GM19438 (cell line): Measurements from ENCODE around the gene SCRN2.
A peak's percentile ranks its signal among the peaks of the same experiment; 100 is the strongest.

Experiments
- ATAC-seq: cut with Tn5 transposase; IDR thresholded peaks from one replicate; pipeline ENCODE4 v1.9.1; 2021; ENCODE audit warnings: low read depth; ENCODE audit not compliant: unreplicated experiment

The SCRN2 gene

DNA sequence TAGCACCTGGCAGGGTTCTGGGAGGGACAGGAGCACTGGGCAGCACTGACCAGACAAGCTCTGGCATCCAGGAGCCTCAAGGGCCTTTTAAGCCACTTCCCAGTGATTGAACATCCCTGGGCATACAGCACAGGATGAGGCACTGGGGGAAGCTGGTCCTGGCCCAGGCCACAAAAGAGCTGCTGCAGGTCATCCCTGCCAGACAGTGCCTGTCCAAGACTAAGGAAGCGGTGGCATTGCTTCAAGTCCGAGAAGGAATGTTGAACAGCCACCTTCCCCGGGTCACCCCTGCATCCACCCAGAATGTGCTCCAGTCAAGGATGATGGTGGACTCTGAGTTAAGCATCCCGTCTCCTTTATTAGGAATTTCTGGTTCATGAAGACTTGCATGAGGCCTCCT, 18.3 kb downstream of the SCRN2 start:
- no peak for ATAC-seq

DNA sequence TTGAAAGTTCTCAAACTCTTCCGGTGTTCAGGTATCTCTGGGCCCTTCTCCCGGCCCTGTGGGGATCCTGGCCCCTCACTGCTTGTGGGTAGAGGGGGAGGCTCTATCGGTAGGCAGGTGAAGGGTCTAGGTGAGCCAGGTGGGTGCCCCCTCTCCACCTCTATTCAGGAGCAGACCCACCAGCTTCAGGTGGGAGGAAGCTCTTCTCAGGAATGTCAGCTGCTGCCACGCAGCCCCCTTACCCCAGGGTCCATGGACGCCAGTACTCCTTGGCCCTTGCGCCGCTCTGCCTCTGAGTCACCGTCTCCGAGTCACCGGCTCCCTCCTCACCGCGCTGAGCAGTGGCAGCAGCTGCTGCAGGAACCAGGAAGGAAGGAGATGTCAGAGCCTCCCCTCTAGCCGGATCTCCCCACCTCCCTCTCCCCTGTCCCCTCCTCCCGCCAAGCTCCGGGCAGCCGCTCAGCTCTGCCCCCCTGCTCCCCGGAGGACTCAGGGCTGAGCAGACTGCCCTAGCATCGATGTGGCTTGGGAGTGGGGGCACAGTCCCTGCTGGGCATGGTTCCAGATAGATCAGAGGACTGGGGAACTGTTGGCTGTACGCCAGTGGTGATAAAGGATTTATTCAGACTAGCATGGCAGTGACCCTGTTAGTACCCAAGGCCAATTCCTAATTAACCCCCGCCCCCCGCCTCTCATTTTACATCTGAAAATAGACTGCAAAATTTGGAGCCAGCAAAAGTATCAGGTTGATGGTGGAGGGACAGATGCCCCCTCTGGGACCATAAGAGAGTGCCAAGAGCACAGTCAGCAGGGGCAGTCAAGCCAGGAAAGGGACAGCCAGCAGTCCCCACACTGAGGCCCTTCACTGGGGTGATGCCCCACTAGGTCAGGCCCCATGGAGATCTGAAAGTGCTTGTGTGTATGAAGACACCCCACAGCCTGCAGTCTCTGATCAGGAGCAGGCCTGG, 19.4 kb downstream of the SCRN2 start, which contains the start of gene OSBPL7:
Gene OSBPL7 (minus strand): TSS at position 371 of the 968 bp plus-strand sequence. CDS start 1,516 bp downstream, outside the sequence.
- ATAC-seq, result peak; percentile 85

DNA sequence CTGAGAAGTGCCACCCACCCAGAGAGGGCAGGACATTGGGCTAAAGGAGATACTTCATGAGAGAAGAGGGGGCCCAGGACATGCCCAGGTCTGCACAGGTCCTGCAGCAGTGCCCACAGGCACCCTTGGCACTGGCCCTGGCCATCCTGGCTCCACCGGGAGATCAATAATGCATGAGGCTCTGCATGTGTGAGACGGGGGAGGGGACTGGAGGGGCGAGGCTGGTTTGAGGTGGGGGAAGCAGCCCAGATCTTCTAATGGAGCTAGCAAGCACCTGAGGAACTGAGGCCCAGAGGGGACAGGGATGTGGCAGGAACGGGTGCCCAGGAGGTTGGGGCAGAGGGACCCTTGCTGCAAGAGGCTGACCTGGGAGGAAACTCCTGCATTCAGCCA, 20.0 kb downstream of the SCRN2 start:
- ATAC-seq, result no peak

DNA sequence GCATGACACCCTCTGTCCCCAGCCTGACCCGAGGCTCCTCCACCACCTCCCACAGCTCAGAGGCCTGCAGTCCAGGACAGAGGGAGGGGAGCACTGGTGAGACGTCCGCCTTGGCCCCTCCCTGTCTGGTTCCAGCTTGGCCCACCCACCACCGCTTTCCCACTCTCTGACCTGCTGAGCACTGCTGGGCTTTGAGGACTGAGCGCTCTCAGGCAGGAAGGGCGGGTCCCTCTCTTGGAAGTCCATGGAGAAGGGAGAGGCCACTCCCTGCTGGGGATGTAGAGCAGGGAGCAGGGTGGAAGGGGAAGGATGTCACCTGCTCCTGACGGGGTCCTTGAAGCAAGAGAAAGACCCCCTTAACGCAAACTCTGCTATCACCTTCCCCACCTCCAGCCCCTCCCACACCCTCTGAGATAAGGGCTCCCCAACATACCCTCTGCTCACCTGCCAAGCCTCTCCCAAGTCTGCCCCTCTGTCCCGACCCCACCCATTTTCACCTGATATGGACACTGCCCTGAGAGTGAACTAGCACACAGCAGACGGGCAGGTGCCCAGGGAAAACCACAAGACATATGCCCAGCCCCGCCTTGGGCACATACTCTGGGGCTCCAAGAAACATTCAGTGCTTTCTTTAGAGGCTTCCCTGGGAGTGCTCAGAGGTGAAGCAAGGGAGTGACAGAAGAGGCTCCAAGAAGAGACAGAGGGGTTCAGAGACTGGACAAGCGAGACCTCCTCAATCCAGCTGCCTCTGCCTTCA, 20.9 kb downstream of the SCRN2 start:
- ATAC-seq, result no peak

DNA sequence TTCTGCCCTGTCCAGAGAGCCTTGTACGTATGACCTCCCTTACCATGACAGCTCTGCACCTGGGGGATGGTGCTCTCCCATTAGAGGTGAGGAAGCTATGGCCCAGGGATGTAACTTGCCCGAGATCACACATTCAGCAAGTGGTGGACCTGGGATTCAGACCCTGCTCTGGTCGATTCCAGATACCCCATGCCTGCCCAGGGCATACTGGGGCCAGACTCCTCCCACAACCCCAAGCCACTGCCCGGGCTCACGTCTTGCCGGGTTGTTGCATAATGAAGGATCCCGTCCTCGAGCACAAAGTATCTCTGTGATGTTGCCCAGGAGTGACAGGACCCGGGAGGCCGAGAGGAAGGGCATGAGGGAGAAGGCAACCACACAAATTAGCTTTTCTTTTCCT, 21.6 kb downstream of the SCRN2 start:
- no peak for ATAC-seq

DNA sequence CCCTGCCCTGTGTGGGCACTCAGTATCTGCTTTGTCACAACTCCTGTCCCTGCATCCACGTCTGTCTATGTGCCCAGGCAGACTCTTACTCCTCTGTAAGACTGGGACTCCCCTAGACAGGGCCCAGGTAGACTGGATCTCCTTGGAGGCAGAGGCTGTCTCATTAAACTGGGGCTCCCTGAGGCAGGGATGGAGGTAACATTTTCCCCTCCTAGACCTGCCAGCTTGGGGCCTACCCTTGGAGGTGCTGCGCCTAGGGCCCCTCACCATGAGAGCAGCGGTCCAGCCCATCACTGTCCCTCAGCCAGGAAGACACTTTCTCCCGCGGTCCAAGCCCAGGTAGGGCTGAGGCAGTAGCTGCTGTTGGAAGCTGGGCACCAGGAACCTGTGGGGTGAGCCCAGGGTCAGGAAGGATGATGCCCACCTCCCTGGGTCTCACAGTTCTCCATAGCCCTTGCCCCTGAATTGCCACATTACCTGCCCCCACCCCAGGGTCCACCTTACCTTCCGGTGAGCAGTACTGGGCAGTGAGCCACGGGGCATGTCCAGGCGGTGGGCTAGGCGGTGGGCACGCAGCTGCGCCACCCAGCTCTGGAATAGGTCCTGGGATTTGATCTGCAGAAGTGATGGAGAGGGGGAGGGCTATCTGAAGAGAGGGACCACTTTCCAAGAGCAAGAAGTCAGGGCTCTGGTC, 22.9 kb downstream of the SCRN2 start:
- no peak for ATAC-seq

DNA sequence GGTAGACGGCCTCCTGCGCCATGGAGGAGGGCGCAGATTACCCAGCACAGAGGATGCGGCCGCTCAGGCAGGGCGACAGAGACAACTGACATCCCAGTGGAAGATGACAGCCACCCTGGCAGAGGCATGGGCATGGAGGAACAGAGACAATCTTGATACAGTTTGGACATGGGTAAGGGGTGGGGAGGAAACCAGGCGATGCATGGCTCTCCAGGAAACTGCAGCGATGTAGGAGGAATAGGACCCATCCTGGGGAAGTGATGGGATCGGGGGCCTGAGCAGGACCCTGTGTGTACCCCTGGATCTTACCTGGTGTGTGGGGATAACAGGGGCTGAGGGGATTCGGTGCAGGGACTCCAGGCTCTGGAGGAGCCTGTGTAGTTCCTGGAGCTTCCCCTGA, 24.1 kb downstream of the SCRN2 start:
- no peak for ATAC-seq

DNA sequence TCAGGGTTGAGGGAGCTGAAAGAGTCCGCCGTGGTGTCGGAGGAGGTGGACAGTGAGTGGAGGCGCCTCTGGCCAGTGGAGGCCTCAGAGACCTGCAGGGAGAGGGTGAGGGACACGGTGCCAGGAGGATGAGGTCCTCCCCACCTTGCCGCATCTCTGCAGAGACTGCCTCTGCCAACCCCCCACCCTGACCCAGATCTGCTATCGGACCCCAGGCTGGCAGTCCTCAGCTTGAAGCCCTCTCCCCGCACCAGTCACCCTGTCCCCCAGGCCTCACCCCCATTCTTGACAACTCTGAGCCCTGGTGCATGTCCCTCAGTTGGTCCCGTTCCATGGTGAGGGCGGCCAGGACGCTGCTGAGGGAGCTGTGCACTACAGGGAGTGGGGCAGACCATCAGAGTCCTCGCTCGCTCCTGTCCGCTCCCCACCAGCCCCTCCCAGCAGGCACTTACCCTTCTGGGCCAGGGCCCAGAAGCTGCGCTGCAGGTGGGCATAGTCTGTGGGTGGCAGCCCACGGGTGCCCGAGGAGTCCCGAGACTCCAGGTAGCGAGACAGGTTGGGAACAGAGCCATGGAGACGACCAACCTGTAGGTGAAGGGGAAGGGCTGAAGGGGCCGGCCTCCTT, 24.9 kb downstream of the SCRN2 start:
- ATAC-seq, result no peak

DNA sequence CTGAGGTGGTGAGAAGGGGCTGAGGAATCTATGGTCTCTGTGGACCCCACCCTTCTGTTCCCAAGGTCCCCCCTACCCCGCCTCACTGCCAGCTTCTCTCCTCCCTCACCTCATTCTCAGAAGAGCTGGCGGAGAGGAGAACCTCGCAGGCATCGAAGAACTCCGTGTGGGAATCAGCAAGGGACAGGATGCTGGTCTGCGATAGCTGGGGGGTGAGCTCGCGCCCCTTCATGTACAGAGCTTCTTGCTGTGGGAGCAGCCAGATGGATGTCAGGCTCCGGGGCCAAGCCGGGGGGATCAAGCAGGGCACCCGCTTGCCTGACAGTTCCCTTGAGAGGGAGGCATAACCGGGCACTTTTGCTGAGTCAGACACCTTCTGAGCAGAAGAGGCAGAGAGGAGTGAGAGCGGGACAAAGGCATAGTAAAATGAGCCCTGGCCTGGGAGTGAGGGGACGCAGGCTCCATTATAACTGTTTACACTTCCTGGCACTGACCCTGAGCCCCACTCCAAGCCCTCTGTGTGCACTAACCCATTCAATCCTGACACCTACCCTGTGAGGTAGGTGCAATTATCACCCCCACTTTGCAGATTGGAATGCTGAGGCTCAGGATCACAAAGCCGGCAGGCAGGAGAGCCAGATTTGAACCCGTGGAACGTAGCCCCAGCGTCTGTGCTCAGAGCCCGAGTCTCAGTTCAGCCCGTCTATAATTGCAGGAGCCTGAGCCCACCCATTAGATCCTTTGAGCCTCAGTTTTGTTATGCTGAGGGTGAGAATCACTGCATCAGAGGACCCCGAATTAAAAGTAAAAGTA, 25.8 kb downstream of the SCRN2 start:
- no peak for ATAC-seq

DNA sequence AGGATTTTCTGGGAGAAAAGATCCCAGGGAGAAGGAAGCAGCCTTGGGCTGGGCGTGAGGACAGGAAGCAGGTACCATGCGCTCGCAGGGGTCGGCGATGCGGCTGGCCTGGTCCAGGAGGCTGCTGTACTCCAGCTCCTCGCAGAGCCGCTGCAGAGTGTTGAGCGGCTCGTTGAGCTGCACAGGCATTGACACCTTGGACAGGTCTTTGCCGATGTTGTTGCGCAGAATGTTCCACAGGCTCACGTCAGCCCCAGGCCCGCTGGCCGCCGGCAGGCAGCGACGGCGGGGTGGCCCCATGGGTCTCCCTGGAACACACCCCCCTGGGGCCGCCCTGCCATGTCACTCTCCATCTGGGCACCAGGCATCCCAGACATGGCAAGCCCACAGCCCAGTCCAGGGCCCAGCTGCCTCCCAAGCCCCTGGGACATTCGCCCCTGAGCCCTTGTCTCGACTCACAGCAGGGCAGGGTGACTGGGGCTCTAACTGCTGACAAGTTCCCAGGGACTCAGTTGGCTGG, 27.5 kb downstream of the SCRN2 start:
- no peak for ATAC-seq

DNA sequence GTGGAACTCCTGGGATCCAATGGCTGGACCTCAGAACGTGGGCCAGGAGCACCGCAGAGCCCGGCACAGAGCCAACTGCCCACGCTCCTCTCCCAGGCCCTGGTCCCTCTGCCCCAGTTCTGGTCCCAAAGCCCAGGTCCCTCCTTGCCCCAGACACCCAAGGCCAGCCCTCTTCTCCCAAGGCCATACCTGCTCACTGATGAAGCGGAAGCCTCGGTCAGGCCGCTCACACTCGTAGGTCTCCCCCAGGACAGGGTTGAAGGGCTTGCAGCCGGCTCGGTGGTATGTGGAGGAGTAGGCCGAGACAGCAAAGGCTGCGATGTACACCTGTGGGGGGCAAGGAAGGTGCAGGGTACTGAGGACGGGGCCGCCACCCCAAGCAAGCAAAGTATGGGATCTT, 28.0 kb downstream of the SCRN2 start:
- ATAC-seq, result no peak

DNA sequence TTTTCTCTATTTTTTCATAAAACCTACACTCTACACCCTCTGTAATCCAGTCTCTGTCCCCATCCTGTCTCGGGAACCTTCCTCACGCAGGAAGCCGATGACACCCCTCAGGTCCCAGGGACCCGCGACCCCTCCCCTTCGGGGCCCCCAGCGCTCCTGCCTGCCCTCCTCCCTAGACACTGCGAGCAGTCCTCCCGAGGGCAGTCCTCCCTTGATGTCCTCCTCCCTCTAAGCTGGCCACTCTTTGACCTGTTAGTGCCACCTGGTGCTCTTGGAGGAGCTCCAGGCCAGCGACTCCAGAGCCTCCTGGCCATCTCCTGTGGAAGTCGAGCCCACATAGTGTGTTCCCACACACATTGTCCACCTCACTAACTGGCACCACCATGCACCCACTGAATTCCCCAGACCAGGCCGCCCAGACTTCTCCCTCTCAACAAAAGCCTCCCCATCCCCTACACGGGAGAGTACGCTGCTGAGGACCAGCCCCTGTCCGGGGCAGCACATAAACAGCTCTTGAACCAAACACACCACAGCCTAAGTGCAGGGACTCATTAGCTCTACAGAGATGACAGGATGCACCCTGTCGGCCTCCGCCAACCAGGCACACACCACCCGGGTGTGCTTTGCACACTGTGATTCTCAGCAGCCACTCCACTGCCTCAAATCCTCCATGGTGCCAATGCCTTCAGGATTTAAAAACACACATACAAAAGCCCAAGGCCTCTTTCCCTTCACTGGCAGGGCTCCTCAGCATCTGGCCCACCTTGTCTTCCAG, 28.7 kb downstream of the SCRN2 start:
- ATAC-seq, result no peak

DNA sequence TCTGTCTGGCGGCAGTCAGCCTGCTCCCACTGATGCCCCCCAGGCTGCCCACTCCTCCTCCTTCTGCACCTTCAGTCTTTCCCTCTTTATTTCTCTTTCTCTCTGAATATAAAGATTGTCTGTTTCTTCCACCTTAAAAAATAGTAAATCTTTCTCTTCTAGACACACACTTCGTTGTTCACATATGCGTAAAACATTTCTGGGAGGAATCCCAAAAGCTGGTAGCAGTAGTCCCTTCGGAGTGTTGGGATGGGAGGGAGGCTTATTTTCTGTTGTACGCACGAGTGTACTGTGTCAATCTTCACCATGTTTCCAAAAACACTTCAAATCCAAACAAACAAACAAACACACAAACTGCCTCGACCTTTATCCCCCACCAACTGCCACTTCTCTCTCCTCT, 29.4 kb downstream of the SCRN2 start:
- no peak for ATAC-seq

DNA sequence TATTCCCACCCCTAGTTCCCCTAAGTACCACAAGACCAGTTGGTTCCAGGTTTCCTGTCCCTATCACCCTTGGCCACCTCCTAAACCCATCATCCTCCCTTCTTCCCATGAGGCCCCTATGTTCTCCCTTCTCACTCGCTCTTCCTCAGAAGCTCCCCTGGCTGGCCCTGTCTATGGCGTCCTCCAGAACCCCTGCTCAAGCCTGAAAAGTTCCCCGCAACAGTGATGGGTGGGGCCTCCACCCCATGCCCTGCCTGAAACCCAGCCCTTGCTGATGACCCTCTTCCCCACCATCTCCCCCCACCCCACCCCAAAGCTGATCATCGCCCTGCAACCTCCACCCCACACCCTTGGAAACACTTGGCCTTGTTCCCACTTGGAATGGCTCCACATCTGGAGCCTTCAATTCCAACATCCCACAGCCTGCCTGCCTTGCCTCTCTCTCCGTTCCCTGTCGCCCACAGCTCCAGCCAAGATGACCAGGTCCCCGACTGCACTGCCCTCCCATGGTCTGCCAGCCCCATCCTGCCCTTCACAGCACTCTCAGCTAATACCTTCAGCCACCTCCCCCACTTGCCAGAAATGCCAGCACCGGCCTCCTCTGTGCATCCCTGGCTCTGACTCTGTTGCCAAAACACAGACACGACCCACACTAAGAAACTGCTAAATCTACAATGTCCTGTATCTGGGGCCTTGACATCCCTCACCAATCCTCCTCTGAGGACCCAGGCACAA, 30.0 kb downstream of the SCRN2 start:
- no peak for ATAC-seq

DNA sequence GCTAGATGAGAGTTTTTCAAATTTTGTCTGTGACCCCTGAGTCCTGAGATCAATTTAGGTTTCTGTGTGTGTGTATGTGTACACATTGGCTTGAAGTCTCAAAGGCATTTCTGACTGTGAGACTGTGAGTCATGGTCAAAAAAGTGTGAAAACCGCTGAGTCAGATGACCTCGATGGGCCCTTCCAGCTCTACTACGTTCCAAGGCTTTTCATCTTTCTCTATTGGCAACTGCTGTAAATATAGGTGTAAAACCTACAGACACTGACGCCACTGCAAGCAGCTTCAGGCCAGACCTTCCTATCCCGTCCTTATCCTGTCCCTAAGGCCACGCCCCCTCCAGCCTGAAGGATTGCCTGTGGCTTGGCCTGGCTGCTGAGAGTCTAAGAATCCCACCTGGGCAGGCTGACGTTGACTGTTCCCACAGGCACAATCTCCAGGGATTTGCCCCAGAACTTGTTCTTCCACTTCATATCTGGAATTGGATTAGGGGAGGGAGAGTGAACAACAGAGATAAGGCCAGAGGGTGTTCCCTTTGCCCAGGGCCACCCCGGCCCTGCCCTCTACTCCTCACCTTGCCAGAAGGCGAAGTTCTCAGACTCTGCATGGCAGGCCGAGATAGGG, 30.8 kb downstream of the SCRN2 start:
- no peak for ATAC-seq

DNA sequence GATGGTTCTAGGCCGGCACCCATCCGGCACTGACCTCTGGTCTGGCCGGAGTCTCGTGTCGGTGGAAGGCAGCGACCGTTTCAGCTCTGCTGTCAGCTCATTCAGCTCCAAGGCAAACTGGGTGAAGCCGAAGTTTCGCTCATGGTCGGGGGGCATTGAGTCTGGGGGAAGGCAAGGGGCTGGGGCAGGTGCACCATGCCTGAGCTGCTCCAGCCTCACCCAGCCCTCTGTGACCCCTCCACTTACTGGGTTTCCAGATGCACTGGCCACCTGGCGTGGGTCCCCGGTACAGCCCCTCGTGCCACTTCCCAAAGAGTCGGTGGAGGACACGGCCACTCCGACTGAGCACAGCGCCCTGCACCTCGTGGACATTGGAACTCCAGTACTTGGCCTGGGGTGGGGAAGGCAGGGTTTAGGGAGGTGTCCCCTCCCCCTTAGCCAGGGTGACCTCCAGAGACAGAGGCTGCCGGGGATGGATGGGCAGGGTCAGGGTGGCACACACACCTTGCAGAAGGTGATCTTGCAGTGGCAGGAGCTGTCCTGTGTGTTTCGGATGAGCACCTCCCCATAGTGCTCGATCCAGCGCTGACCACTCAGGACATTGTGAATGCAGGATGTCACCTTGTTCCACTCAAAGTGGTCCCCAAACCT, 32.1 kb downstream of the SCRN2 start:
- no peak for ATAC-seq
